HG03159 (cell line): ENCODE measurements around the gene RING1.

Experiments used
- ATAC-seq: cut with Tn5 transposase; IDR thresholded peaks from one replicate; pipeline ENCODE4 v1.9.1; 2021; ENCODE audit warnings: mild to moderate bottlenecking, moderate library complexity; ENCODE audit not compliant: unreplicated experiment

The RING1 gene

DNA sequence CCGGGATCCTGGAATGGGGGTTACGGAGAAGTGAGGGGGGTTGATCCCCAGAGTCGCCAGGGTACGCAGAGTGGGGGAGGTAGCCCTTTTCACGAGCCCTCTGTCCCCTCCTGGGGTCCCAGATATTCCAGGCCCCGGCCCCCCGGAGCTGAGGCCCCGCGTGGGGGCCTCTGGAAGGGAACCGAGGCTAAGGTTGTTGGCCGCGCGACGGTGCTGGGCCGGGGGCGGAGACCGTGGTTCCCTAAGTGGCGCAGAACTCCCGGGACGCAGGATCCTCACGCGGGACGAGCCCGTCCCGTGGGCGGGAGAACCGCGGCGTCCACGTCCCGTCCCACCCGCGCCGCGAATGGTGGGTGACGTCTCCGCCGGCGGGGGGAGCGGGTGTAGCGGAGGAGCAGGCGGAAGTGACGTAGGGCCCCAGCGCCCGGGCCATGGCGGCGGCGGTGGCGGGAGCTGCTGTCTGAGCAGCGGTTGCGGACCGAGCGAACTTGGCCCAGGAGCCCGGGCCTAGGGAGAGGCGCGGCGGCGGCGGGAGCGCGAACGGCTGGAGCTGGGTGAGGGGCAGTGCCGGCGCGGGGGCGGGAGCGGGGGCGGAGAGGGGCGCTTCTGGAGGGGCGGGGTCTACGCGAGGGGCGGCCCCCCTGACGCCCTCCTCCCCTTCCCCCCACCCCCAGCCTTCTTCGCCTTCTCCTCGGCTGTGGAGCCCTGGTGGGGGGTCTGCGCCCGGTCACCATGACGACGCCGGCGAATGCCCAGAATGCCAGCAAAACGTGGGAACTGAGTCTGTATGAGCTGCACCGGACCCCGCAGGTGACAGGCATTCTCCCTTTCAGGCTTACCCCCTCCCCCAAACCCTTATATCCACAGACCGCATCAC lies at the start of gene RING1:
TSS of gene RING1 (plus strand) at position 410 of the 877 bp plus-strand sequence. CDS start at position 733, 323 bp downstream.
- no peak for ATAC-seq

DNA sequence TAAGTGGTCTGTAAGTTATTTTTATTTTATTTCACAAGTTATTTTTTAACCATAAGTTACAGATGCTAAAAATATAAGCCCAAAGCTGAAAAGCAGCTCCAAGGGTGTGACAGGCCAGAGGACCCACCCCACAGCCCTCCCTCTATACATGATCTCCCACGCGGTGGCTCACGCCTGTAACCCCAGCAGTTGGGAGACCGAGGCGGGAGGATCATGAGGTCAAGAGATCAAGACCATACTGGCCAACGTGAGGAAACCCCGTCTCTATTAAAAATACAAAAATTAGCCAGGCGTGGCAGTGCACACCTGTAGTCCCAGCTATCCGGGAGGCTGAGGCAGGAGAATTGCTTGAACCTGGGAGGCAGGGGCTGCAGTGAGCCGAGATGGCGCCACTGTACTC lies 48.2 kb upstream of the RING1 start:
- no peak for ATAC-seq

GRCh38 chr6:33160728-33161344 lies 47.5 kb upstream of the RING1 start:
- no peak for ATAC-seq

DNA sequence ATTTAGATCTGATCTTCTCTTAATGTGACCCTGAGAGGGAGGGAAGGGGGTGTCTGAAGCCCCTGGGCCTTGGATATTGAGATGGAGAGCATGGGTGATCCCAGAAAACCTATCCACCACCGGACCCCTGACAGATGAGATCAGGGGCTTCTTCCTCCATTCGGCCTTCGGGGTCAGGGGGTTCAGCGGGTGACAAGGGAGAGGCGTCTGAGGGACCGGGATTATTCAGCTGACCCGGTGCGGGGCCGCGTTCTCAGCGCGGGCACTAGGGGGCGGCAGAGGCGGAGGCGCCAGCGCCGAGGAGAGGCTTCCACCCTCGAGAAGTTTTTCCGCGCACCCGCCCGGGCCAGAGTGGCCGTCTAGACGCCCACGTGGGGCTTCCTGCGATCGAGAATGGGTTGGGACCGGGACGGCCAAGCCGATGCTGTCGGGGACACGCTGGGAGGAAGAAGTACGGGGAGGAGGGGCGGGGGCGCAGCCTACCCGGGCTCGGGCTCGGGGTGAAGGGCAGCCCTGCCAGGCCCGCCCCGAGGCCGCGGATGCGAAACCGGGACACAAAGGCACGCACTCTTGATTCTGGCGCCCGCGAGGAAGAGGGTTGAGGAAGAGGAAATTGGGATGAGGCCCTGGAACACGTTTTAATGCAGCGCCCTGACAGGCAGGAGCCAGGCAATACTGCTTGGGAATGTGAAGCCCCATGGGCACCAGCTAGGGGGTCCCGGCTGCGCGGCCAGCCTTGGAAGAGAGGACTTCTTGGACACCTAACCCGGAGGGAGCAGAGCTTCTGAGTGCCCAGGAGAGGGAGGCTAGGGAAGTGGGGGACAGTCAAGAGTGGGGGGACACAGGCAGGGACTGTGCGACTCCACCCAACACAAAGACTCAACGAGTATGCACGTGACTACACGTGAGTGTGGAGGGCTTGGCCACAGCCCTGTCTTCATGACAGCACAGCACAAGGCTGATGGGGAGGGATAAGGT lies 46.7 kb upstream of the RING1 start:
- peak; percentile 61 for ATAC-seq

- no peak for ATAC-seq
Measured at GRCh38 chr6:33163540-33163939, 44.8 kb upstream of the RING1 start.

GRCh38 chr6:33164176-33164575 lies 44.1 kb upstream of the RING1 start:
- no peak for ATAC-seq

- no peak for ATAC-seq
Measured at GRCh38 chr6:33164665-33165373, 43.5 kb upstream of the RING1 start.

- ATAC-seq = no peak
Measured at GRCh38 chr6:33165581-33166258, 42.6 kb upstream of the RING1 start.

GRCh38 chr6:33166363-33166762 lies 41.9 kb upstream of the RING1 start:
- ATAC-seq = no peak

GRCh38 chr6:33166811-33167210 lies 41.5 kb upstream of the RING1 start:
- no peak for ATAC-seq

DNA sequence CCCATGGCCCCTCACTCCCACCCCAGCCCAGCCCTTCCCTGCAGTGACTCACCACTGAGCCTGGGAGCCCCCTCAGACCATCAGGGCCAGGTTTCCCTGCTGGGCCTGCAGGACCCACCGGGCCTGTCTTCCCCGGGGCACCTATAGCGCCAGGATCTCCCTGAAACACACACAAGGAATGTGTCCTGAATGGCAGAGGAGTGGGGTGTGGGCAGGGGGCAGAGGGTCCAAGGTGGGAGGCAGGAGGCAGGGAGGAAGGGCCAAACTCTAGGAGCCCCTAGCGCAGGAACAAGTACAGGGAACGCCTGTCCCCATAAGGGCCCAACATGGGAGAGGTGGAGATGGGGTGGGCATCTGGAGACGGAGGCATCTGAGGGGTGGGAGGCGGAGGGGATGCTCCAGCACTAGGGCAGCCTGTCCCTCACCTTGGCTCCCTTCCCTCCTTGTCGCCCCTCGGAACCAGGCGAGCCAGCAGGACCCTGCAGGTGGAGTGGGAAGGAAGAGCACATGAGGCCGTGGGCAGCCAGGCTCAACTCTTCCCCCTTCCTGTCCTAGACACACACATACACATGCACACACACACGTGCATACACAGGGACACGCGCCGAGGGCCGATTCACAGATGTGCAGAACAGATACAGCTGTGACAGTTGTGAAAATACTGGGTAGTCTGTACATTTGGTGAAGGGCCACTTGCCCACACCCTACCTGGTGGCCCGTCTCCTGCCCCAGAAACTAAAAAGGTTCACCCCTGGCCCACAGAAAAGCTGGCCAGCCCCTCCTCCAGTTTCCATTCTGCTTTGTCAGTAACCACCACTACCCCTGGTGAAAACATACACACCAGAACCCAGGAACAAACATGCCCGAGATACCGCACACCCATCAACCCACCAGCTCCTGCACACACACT lies 40.7 kb upstream of the RING1 start:
- ATAC-seq = no peak

DNA sequence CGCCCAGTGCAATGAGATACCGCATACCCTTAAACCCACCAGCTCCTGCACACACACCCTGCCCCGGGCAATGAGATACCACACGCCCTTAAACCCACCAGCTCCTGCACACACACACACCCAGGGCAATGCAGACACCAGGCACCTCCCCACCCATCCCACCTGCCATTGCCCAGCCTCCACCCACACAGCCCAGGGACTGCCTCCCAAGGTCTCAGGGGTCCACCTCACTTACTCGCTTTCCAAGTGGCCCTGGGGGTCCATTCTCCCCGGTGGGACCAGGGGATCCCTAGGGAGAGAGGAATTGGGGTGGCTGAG lies 40.1 kb upstream of the RING1 start:
- no peak for ATAC-seq

GRCh38 chr6:33168639-33169038 lies 39.7 kb upstream of the RING1 start:
- ATAC-seq = no peak

- no peak for ATAC-seq
Measured at GRCh38 chr6:33169291-33170175, 38.8 kb upstream of the RING1 start.

- no peak for ATAC-seq
Measured at GRCh38 chr6:33170176-33171015, 37.9 kb upstream of the RING1 start.

DNA sequence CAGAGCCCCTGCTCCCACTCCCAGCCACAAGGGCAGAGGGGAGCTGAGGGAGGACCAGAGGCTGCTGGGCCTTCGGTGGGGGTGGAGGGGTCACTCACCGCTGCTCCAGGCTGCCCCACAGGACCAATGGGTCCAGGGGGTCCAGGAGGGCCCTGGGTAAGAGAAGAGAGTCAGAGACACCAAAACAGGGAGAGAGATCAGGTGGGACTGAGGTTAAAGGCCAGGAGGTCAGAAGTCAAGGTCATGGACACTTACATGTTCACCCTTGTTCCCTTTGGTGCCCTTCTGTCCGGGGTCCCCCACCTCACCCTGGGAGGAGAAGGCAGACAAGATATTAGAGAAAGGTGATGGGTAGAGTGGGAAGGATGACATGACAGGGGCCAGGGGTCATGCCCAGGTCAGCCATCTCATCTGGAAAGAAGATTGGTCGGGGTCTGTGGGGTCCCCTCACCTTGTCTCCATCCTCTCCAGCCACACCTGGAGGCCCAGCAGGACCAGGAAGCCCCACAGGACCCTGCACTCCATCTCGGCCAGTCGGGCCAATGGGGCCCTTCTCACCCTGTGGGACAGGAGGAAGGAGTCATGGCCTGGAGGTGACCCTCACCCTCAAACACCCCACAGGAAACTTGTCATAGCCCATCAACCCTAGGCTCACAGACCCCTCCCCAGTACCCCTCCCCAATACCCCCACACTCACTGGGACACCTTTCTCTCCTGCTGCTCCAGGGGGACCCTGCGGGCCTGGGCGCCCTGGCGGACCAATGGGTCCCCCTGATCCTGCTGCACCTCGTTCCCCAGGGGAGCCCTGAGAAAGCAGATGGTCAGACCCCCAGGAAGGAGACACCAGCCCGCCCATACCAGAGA lies 37.1 kb upstream of the RING1 start:
- ATAC-seq = no peak
